UCSD-AML1 (cell line): ENCODE data around the gene PUM2.
"Not testable (repeated sequence)": the region's sequence is repeated elsewhere in the genome, so short reads cannot be mapped to it uniquely, and the experiment has no call there.

Source experiments
- DNase-seq: peaks from one replicate; lab custom pipeline; 2025; ENCODE audit not compliant: unreplicated experiment; lab: John Stamatoyannopoulos, UW

The PUM2 gene

DNA sequence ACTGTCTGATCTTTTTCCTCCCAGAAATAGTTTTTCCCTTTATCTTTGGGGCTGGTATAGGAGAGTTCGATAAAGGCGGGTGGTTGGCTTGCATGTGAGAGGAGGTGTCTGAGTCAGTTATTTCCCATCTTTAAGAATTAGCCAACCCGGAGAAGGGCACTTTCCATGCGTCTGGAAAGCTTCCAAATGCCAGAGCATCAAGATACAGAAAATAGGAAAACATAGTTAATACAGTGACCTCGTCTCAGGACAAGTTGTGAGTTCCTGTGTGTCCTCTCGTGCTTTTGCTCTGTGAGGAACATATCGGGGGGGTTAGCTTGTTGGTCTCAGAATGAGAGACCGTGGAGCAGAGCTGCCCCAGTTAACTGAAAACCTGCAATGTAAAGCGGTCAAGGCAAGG is 18.7 kb upstream of the PUM2 start:
- no peak for DNase-seq

DNA sequence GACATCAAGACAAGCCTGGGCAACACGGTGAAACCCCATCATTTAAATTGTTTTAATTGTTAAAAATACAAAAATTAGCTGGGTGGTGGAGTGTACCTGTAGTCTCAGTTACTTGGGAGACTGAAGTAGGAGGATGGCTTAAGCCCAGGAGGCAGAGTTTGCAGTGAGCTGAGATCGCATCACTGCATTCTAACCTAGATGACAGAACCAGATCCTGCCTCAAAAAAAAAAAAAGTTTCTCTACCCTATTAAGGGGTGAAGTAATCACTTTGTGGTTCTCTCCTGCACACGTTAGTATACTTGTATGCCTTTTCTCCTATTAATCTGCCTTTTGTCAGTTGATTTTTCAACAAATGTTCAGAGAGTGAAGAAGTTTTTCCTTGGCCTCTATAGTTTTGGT is 18.1 kb upstream of the PUM2 start:
- DNase-seq = no peak

DNA sequence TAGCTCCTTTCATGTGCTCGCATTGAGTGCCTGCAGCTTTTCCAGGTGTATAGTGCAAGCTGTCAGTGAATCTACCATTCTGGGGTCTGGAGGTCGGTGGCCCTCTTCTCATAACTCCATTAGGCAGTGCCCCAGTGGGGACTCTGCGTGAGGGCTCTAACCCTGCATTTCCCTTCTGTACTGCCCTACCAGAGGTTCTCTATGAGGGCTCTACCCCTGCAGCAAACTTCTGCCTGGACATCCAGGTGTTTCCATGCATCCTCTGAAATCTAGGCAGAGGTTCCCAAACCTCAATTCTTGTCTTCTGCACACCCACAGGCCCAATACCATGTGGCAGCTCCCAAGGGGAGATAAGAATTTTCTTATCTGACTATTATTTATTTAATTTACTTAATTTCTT is 17.3 kb upstream of the PUM2 start:
- not testable (repeated sequence) for DNase-seq

GRCh38 chr2:20366672-20367116 is 16.1 kb upstream of the PUM2 start:
- DNase-seq = no peak

DNA sequence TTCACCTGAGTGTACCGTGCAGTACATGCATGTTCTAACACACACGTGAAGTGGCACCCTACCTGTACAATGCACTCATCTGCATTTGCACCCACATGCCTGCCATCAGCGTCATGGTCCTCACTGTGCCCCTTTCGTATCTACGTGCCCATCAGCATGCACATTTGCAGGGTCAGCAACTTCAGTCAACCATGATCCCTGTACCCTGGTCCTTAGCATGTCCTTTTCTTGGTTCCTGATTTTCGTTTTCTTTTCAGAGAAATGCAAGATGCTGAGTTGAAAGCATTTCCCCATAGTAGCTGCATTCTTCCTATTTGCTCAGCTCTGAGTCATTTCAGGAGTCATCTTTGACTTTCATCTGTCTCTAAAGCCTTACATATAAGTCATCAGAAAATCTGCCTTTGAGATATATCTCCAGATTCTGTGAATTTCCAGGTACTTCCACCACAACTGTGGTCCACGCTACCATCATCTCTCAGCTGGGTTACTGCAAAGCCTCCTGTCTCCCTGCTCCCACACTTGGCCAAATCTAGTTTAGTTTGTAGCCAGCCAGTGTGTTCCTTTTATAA is 14.7 kb upstream of the PUM2 start:
- DNase-seq = no peak

DNA sequence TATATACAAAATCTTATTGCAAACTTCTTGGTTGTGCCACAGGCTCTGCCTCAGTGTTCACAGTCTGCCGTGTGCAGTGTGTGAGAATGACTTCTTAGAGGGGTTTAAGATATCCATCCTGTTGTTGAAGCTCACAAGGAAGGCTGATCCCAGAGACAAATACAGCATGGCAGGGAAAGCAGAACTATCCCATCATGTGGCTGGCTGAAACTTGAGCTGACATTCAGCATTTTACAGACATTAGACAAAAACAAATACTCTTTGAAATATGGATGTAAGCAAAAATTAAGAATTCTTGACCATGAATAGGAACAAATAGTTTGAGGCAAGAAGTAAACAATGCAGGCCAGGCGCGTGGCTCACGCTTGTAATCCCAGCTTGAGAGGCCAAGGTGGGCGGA is 12.9 kb upstream of the PUM2 start:
- DNase-seq = no peak

- no peak for DNase-seq
These were observed 12.2 kb upstream of the PUM2 start for GRCh38 chr2:20362701-20363435.

DNA sequence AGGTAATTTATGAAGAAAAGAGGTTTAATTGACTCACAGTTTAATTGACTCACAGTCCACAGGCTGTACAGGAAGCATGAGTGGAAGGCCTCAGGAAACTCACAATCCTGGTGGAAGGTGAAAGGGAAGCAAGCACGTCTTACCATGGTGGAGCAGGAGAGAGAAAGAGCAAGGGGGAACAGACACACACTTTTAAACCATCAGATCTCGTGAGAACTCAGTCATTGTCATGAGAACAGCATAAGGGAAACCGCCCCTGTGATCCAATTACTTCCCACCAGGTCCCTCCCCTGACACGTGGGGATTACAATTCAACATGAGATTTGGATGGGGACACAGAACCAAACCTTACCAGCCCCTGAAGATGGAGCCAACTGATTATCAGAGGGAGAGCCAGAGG is 11.2 kb upstream of the PUM2 start:
- no peak for DNase-seq

GRCh38 chr2:20359096-20359495 is 8.5 kb upstream of the PUM2 start:
- DNase-seq = no peak

GRCh38 chr2:20357638-20358389 is 7.2 kb upstream of the PUM2 start:
- DNase-seq = no peak

- DNase-seq = no peak
These were observed 5.4 kb upstream of the PUM2 start for GRCh38 chr2:20356042-20356441.

- no peak for DNase-seq
These were observed 4.5 kb upstream of the PUM2 start for GRCh38 chr2:20355131-20355530.

GRCh38 chr2:20353241-20353992 is 2.8 kb upstream of the PUM2 start:
- no peak for DNase-seq

DNA sequence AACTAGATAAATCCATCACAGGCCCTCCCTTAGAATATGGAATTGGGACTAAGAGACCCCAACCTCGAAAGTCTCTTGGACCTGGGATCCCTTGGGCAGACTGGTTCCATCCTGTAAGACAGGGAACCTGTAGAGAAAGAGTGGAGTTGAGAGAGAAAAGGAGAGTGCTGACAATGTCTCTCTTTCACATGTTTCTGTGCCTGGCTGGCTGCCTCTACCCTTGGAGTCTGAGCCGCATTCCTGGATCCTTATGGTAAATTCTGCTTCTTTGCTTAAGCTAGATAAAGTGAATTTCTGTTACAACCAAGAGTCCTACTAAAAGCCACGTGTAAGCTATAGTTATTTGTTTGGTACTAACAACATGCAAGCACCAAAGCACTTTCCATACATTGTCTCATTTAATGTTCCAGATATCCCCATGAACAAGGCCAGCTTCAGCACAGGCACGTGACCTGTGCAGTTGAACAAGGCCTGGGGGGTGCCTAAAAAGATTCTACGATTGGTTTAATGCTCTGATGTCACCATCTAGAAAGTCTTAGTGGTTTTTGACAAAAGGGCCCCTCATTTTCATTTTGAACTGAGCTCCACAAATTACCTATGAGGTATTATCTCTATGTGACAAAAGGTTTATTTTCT is 2.1 kb upstream of the PUM2 start:
- no peak for DNase-seq

- no peak for DNase-seq
These were observed 1.6 kb upstream of the PUM2 start for GRCh38 chr2:20352230-20352578.

DNA sequence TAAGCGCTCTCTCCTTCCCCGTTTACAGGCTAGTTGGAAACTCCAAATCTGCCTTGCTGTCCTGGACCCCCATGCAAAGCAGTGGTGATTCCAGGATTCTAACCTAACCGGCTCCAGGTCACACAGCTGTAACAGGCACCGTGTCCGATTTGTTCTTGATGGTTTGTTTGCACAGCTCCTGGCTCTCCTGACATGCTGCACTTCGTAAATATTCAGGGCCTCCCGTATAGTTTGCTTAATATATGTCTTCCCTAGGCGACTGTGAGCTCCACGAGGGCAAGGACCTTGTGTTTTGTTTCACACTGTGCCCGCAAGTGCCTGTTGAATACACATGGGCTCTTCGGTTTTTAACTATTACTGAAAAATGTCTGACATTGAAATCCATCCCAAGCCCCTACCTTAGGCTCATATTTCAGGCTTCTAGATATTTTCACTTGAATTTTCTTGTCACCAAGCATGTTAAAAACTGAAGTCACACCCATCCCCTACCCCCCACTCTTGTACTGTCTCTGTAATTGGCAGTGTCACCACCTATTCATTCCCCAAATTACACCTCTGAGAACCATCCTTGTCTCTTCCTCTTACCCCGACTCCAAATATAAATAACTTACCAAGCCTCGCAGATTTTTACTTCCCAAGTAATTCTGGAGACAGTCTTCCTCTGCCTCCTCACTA is 1.0 kb upstream of the PUM2 start:
- no peak for DNase-seq

DNA sequence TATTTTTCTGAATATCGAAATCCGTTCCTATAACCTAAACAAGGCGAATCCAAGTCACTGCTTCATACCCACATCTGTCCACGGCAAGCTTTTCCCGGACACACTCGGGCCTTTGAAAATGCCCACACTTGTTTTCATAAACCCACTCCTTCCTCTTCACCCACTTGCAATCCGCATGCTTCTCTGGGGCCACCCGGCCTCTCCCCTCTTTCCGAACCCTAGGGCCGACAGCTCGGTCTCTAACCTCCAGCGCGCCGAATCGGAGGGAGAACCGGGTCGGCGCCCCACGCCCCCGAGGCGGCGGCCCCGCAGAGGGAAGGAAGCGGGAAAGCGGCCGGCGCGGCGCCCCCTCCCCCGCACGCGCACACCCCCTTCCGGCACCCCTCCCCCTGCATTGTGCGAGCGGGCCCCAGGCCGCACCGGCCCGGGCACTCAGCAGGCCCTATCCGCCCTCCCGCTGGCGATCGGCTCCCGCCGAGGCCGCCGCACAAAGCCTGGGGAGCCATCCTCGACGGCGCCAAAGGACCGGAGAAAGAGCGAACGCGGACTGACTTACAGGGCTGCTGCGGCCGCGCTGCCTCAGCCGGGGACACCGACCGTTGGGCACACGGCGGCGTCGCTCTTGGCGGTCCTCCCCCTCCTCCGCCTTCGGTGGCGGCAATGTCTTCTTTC is 467 bp downstream of the PUM2 start:
- peak; percentile 78 for DNase-seq

GRCh38 chr2:20349513-20349921 is 1.1 kb downstream of the PUM2 start:
- no peak for DNase-seq

DNA sequence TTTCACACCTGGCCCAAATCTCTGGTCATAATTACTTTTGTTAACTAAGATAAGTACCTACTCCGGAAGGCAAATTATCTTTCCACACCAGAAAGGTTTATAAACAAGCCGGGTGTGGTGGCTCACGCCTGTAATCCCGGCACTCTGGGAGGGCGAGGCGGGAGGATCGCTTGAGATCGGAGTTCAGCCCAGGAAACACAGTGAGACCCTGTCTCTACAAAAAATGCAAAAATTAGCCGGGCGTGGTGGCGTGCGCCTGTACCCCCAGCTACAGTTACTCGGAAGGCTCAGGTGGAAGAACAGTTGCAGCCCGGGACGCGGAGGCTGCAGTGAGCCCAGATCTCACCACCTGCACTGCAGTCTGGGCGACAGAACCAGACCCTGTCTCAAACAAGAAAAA is 2.1 kb downstream of the PUM2 start:
- no peak for DNase-seq
